NCI-H2196 (cell line): Measurements from ENCODE around the gene COL4A2.

Source experiments
- DNase-seq: peaks from one replicate; lab custom pipeline; 2025; ENCODE audit not compliant: unreplicated experiment; lab: John Stamatoyannopoulos, UW

The COL4A2 gene

GRCh38 chr13:110433014-110433413, 125.9 kb downstream of the COL4A2 start:
- no peak for DNase-seq

GRCh38 chr13:110434629-110435028, 127.5 kb downstream of the COL4A2 start:
- no peak for DNase-seq

- DNase-seq = no peak
These were observed 128.2 kb downstream of the COL4A2 start for GRCh38 chr13:110435331-110435730.

DNA sequence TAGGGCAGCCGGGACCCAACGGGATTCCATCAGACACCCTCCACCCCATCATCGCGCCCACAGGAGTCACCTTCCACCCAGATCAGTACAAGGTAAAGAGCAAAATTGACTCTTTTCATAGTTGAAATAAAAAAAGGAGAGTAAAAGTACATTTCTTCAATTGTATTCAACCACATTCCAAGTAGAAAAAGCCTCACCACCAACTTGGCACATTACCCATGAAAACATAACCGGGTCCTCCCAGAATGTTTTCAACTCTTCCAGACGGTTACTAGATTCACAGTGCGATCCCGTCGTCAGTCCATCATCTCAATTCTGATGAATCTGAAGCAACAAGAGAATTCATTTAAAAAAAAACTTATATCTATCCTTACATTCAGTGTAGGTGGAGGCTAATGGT, 129.2 kb downstream of the COL4A2 start:
- DNase-seq = no peak

- DNase-seq = no peak
These were observed 129.8 kb downstream of the COL4A2 start for GRCh38 chr13:110436786-110437370.

DNA sequence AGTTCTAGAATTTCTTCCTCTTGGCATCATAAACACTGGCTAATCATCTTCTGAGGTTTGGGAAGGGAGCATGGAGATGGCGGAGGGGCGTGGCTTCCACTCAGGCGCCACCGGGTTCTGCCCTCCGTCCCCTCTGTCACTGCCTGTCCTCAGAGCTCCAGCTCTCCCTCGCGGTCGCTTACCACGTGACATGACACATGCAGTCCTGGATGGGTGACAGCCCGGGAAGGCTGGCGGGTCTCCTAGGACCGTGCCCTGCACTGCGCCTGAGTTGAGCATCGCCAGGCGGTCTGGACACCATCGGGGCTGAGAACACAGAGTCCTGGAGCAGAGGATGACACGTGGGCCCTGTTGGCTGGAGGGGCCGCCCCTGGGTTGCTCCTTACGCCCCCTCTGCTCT, 131.1 kb downstream of the COL4A2 start:
- DNase-seq = no peak

GRCh38 chr13:110438776-110439175, 131.7 kb downstream of the COL4A2 start:
- no peak for DNase-seq

GRCh38 chr13:110440946-110441731, 134.1 kb downstream of the COL4A2 start:
- no peak for DNase-seq

GRCh38 chr13:110442930-110443621, 136.0 kb downstream of the COL4A2 start:
- no peak for DNase-seq

DNA sequence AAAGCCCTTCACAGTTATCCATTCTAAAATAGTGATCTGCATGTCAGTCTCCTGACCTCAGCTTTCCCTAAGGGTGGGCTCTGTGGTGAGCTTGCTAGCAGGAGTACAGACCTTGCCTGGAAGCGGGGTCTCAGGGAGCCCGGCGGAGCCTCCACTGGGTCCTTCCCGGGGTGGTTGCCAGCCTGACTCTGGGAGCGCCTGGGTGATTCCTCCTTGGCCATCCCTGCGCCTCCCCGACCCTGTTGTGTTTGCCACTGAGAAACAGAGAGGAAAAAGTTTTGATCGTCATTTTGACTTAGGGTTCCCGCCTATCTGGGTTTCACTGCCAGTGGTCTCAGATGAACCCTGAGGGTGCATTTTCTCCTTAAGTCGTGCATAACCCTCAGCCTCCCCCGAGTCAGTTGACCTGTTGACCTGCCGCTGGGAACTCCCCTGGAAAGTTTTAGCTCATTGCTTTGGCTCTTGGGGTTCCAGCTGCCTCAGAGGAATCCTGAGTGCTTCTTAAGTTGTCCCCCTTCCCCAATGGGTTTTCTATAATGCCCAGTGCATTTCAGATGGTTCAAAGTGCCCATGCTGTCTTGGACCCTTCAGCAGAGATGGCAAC, 136.6 kb downstream of the COL4A2 start:
- DNase-seq = no peak

DNA sequence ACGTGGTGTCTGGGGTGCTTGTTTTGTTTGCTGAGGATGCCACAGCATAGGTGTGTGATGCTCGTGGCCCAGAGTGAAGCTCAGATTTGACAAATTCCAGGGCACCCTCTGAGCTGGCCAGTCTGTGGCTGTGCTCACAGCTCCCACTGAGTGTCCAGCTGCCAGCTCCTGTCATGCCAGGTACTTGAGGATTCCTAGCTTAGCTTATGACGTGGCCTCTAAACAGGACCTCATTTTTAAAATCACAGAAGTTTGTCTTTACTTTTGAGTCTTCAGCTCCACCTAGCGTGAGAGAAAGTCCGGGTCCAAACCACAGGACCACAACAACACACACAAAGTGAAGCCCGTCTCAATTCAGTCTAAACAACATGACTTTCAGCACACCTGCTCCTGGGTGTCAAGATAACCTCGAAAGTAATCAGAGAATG, 137.2 kb downstream of the COL4A2 start:
- DNase-seq = no peak

DNA sequence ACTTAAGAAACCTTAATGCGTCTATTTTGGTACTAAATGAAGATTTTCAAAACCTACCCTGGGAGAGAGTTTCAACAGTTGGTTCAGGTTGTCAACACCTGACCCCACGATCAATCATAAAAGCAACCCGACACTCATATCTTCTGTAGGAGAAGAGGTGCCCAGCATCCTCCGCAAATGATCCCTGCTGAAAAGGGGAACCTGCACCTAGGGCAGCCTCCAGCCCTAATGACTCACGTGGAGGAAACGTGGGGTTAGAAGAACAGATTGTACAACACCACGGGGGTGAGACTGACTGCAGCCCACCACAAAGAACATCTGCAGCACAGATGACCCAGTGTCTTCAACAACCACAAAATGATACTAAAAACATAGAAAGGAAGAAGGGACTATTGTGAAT, 138.1 kb downstream of the COL4A2 start:
- no peak for DNase-seq

DNA sequence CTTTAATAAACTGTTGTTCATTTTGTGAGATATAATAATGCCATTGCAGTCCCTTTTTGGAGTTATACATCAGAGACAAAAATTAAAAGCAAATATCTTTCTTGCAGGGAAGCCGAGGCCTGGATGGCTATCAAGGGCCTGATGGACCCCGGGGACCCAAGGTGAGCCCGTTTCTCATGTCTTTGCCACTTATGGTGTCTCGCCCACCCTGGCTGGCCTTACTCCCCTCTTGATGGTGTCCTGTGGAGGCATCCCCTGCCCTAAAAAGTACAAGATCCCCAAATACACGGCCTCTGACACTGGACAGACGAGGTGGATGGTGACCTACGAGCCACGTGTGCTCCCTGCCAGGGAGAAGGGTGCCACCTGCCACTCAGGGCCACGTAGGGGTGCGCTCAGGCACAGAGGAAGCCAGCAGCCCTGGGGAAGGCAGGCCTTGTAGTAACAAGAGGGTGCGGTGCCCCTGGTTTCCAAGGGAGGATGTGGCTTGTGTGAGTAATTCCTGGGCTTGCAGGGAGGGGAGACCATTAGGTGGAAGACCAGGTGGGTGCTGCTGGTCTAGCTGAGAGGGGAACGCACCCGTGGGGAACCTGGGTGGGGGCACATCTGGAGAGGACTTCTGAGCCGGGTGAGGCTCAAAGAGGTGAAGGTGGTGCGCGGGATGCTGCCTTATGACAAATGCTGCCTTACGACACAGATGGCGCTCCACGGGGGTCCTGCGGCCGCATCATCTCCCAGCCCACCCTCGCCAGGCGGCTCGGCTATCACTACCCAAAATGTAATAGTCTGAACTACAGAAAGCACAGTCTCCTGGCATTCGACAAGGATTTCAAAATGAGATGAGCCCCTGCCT, 138.9 kb downstream of the COL4A2 start:
- DNase-seq = no peak

DNA sequence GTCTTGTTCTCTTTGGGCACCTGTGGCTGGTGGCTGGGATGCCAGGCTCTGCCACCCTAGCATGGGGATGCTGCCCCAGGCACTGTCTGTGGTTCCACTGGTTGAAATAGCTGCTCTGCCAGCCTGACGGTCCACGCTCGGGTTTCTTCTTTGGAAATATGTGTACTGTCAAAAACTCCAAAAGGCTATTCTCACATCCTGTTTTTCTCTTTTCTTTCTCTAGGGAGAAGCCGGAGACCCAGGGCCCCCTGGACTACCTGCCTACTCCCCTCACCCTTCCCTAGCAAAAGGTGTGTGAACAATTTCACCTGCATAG, 139.4 kb downstream of the COL4A2 start:
- DNase-seq = no peak

DNA sequence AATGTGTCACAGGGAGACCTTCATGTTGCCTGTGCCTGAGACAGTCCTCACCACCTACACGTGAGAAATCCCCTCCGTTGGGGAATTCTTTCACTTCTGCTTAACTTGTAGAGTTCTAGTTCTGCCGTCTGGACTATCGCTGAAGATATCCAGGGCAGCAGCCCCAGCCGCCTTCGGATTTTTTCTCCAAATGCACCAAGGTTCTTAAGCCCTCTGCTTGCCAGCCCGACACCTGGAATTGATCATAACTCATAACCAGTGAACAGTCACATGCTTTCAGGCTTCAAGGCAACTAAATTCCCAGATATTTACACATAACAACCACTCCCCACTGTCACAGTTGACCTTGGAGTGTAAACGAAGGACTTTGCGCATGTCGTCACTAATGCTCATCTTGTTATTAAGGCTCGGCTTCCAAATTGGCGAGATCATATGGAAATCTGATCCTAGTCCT, 140.0 kb downstream of the COL4A2 start:
- no peak for DNase-seq

DNA sequence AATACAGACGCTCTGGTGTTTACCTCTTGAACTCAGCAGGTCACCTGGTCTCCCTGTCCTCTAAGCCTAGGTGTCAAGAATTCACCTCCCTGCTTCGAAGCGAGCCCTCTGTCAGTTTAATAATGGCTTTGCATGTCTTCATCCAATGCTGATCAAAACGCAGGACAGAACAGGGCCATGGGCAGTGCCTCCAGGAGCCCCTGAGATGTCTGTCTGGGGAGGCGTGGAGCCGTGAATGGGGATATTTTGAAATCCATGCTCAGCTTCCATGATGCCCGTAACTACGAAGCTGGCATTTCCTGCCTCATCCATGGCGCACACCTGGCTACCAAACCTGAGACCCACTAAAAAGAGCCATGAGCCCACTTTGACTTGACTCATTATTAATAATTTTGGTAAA, 140.7 kb downstream of the COL4A2 start:
- no peak for DNase-seq

DNA sequence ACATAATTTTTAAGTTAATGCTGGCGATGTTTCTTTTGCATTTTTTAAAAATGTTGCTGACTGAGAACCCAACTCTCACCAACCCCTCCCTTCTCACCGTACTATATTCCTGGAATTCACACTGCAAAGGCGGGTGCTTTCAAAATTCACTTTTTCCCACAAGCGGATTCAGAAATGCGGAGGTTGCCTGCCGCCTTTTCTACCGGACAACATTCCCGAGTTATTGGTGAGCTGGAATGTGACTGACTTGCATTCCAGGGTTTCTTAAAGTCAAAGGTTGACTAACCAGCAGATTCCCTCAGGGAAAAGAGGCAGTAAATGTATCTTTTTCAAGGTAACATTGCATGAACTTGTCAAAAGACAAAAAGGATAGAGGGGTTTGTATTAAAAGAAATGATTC, 141.1 kb downstream of the COL4A2 start:
- DNase-seq = no peak

- no peak for DNase-seq
These were observed 141.6 kb downstream of the COL4A2 start for GRCh38 chr13:110448677-110449076.

DNA sequence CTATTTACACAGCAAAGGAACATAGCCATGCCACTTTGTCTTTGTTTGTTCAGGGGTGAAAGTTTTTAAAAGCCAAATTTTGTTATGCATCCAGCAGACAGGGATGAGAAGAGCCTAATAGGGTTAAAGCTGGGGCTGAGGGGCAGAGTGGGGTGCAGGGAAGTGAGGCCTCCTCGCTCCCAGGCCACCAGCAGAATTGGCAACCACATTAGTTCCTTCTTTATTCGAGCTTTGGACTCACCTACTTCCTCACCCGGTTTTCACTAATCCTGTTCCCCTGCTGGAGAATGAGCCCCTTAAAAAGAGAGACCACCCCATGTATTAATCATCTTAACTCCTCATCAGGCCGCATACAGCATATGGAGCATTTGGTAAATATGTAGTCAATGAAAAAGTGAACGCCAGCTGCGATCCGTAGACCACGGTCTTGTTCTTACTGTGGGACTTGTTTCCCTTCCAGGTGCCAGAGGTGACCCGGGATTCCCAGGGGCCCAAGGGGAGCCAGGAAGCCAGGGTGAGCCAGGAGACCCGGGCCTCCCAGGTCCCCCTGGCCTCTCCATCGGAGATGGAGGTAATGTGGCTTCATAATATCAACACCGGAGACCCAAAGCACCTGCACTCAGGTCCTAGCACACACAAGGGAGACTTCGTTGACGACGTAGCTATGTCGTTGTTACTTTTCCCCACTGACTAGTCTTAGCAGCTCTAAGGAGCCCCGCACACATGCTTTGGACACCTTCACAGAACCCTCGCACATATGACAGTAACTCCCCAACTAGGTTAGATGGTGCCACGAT, 142.3 kb downstream of the COL4A2 start:
- DNase-seq = no peak
